ENCODE results near the gene GPR39. TPM values are rescaled to one million over a fixed set of nuclear protein-coding genes. Genes with fewer than 3 reads are reported as not detected.

GPR39 gene
- total RNA-seq, 2 experiments from 2014 or later: not detected

GRCh38 chr2:132466428-132467028, 49.9 kb downstream of the GPR39 start:
- Mint-ChIP-seq H3K27ac (no peak overlapping the region), H3K27me3 (no peaks in the 10 kb centered on the region), H3K9me3 (peaks cover 23% of the 10 kb centered on the region), H3K36me3 (ENCODE audit: low read depth) (no peaks in the 10 kb centered on the region), H3K4me1 (ENCODE audit: low read depth) (no peaks in the 10 kb centered on the region), H3K4me3 (no peak overlapping the region)
- intact Hi-C loops (cut with micrococcal nuclease): no loop called here
- TF ChIP-seq CTCF (IDR thresholded peaks at IDR 0.05): no peak
- CTCF ChIA-PET: no interaction called here
- DNase-seq: no peak
- no peak for ATAC-seq
- POLR2A ChIA-PET: no interaction called here

DNA sequence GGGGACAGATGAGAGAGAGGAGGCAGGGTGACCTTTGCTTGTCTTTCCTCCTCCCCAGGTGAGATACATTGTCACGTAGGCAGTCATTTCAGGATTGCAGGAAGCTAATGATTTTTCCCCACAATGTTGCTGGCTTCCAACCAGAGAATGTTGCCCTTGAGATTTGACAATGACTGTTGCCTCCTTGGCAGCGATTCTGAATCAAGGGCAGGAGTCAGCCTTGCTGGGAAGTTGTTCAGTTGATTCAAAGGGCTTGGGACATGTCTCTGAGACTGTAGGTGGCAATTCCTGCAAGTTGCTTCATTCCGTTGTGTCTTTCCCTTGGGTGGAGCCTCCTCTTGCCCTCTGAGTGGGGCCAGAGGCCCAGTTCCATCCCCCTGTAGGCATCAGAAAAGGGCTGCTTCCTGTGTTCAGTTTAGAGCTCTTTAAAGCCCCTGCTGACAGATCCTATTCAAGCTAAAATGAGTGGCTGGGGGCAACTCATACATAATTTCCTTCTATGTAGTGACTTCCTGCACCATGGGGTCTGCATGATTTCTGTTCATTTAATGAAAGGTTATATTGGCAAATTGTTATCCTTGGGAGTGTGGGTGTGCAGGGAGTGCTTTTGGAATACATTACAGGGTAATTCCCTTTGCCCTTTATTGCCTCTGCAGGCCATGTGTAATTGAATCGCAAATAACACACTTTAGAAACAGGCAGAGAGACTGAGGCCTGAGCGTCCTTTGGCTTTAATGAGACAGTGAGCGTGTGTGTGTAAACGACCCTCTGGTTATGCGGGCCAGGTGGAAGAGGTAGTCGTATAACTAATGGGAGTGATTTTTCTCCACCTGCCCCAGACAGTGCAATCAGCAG, 52.4 kb downstream of the GPR39 start:
- CTCF ChIA-PET: no interaction called here
- H3K36me3 Mint-ChIP-seq (ENCODE audit: low read depth): no peaks in the 10 kb centered on the region
- TF ChIP-seq CTCF (IDR thresholded peaks at IDR 0.05): no peak
- DNase-seq (no peak), ATAC-seq (no peak)
- no peaks in the 10 kb centered on the region for H3K4me1 Mint-ChIP-seq (ENCODE audit: low read depth)
- intact Hi-C loops (cut with micrococcal nuclease): no loop called here
- H3K27ac Mint-ChIP-seq: no peak overlapping the region
- H3K27me3 Mint-ChIP-seq: no peaks in the 10 kb centered on the region
- POLR2A ChIA-PET: no interaction called here
- no peak overlapping the region for H3K4me3 Mint-ChIP-seq
- H3K9me3 Mint-ChIP-seq: peaks cover 20% of the 10 kb centered on the region

DNA sequence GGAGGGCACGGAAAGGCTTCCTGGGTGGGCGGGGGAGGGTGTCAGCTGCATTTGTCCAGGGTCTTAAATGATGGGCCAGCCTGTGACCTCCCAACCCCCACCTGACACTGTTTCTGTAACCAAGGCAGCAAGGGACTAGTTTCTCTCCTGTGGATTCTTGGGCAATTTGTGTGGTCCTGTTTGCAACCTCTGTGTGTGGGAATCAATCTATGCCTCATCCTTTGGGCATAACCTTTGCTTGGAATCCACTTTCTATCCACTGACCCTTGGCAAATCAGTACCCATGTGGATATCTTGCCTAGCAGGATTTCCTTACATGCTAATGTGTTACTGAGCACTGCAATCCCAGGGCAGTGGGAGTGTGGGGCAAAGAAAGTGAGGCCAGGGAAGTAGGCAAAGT, 54.1 kb downstream of the GPR39 start:
- H3K4me1 Mint-ChIP-seq (ENCODE audit: low read depth): no peaks in the 10 kb centered on the region
- intact Hi-C loops (cut with micrococcal nuclease): no loop called here
- CTCF ChIA-PET: no interaction called here
- no peak for TF ChIP-seq CTCF (IDR thresholded peaks at IDR 0.05)
- no peak overlapping the region for H3K27ac Mint-ChIP-seq
- no peak for ATAC-seq
- POLR2A ChIA-PET: no interaction called here
- H3K27me3 Mint-ChIP-seq: no peaks in the 10 kb centered on the region
- H3K36me3 Mint-ChIP-seq (ENCODE audit: low read depth): no peaks in the 10 kb centered on the region
- no peak overlapping the region for H3K4me3 Mint-ChIP-seq
- no peak for DNase-seq
- peaks cover 13% of the 10 kb centered on the region for H3K9me3 Mint-ChIP-seq

DNA sequence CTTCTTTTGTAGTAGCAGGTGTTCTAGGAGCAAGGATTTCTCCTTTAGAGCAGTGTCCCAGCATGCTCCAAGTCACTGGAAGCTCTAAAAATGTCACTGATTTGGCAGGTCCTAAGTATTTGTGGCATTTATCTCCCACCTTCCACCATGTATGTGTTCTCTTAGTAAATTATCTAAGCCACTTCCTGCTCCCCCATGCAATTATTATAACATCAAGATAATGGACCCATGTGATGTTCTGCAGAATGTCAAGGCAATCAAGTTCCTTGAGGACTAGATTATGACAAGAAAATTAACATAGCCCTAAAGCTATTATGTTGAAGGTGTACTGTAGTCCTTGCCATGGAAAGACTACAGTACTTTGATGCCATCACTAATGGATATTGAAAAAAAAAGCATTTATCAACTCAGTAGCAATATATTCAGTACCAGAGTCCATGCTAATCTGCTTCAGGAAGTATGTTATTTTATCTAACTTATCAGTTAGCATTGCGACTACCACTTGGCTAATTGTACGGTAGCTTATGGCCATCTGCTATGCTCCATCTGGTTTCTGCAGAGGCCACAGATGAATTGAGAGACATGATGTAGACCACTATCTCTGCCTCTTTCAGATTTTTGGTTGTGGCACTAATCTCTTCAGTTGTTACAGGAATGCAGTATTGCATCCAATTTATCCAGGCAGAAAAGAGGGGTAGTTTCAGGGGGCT, 56.7 kb downstream of the GPR39 start:
- TF ChIP-seq CTCF (IDR thresholded peaks at IDR 0.05): no peak
- ATAC-seq: no peak
- peaks cover 3% of the 10 kb centered on the region for H3K9me3 Mint-ChIP-seq
- H3K4me1 Mint-ChIP-seq (ENCODE audit: low read depth): no peaks in the 10 kb centered on the region
- ChIA-PET POLR2A (no interaction called here), CTCF (no interaction called here)
- intact Hi-C loops (cut with micrococcal nuclease): no loop called here
- DNase-seq: no peak
- H3K4me3 Mint-ChIP-seq: no peak overlapping the region
- no peaks in the 10 kb centered on the region for H3K27me3 Mint-ChIP-seq
- no peaks in the 10 kb centered on the region for H3K36me3 Mint-ChIP-seq (ENCODE audit: low read depth)
- no peak overlapping the region for H3K27ac Mint-ChIP-seq

DNA sequence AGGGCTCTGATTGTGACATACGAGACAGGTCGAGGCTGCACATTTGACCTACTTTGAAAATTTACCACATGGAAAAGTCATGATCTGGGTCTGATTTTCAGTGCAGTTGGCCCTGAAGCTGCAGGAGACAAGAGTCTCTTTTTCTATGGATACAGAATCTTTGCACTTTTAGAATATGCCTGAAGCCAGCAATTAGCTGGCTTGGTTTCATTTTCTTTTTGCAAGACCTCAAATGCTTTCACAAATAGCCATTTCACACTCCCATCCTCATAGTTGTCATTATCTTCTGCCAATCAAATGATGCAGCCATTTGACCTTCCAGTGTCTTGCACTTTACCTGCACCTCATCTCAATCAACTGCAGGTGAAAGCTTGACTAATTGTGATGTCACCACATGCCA, 59.0 kb downstream of the GPR39 start:
- Mint-ChIP-seq H3K9me3 (peaks cover 3% of the 10 kb centered on the region), H3K27ac (no peak overlapping the region), H3K4me1 (ENCODE audit: low read depth) (no peaks in the 10 kb centered on the region), H3K27me3 (no peaks in the 10 kb centered on the region), H3K4me3 (no peak overlapping the region), H3K36me3 (ENCODE audit: low read depth) (no peaks in the 10 kb centered on the region)
- intact Hi-C loops (cut with micrococcal nuclease): no loop called here
- no peak for TF ChIP-seq CTCF (IDR thresholded peaks at IDR 0.05)
- ChIA-PET POLR2A (no interaction called here), CTCF (no interaction called here)
- ATAC-seq (no peak), DNase-seq (no peak)
